ENCODE data around the gene EVA1A.

DNA sequence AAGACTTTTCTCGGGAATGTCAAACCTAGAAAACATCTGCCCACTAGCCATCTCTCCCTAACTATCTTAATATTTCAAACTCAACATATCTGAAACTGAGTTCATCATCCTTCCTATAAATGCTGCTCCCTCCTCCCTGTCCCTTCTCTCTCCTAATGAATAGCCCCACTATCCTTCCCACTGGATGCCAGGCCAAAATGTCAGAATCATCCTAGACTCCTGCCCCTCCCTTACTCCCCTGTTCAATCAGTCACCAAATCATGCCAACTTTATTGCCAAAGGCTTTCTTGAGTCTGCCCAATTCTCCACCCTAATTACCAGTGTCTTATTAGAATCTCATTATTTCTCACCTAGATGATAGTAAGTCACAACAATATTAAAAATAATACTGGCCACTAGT is 8.5 kb downstream of the EVA1A start:
- TF ChIP-seq FOXP2 (optimal IDR thresholded peaks at IDR 0.05; ENCODE audit: control extremely low read depth, extremely low read length, insufficient read depth), result no peak
- TF ChIP-seq EZH2 (IDR thresholded peaks at IDR 0.05), result no peak

All from SK-N-MC (cell line).